NCI-H1417 treated with DMSO at 0.1 percent for 48 hours (cell line): ENCODE results near the gene SLC22A23.

Source experiments
- DNase-seq: peaks from one replicate; lab custom pipeline; 2025; lab: John Stamatoyannopoulos, UW

Gene SLC22A23

GRCh38 chr6:3471286-3471685, 14.4 kb upstream of the SLC22A23 start:
- DNase-seq: no peak

DNA sequence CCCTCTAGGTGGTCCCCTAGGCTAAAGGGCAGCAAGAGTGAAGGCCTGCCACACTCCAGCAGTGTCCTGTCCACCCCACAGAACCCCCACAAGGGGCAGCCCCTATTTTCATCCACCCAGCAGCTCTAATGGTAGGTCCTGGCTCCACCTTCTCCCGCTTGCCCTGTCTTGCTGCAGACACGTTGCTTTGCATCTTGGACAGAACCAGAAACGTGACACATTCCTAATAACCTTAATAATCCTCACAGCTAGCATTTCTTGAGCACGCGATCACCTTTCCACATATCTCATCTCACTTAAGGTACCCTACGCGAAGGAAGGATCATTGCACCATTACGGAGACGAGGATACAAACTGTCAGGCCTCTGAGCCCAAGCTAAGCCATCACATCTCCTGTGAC, 11.7 kb upstream of the SLC22A23 start:
- no peak for DNase-seq

DNA sequence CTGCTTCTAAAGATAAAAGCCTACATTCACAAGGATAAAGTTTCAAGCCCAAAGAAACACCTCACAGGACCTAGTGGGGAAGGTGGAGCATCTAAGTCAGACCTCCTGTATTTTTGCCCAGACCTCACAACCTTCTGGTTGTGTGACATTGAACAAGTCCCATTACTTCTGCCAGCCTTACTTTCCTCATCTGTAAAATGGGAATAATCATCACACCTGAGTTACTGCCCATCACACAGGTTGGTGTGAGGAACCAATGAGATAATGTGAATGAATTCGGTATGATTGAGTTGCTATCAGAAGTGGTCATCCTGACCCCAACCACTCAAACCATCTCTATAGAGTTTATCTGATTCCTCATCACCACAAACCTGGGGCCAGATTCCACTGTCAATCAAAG, 11.1 kb upstream of the SLC22A23 start:
- DNase-seq: no peak

DNA sequence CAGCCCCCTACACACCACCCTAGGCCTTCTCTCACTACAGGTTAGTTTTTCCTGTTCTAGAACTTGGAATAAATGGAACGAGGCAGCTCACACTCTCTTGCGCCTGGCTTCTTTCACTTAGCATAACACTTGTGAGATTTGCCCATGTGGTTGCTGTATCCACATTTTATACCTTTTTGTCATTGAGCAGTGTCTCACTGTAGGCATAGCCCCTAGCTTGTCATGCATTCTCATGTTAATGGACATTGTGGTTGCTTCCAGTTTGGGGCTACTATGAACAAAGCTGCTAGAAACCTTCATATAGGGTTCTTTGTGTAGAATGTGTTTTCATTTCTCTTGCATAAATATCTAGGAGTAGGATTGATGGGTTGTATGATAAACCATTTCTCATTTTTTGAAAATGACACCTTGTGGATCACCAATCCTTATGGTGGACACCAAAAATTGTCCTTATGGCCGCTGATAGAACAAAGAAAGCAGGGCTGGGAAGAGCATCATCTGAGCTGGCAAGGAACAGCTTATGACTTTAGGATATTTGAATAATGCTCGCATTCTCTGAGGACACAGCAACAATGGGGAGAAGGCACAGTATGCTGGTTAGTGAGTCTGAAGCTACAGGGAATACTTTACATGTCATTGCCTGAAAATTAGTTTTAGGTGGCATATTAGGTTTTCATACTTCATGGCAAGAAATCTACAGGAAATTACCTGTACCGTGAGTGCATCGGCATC, 9.8 kb upstream of the SLC22A23 start:
- no peak for DNase-seq

DNA sequence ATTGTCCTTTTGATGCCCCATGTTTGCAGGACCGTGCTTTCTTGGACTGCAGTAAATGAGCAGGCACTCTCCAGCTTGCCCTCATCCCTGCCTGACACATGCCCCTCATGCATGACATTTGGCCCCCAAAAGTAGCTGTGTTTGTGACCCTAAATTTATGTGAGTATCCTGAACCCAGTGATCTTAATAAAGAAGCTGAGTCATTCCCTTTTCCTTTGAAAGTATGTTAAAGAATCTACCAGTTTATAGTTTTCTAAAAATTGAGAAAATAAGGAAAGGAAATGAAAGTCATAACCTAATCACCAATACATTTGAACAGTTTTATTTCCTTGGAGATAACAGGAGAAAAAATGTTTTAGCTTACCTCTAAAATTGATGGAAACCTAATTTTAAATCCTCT, 3.4 kb upstream of the SLC22A23 start:
- DNase-seq: no peak

DNA sequence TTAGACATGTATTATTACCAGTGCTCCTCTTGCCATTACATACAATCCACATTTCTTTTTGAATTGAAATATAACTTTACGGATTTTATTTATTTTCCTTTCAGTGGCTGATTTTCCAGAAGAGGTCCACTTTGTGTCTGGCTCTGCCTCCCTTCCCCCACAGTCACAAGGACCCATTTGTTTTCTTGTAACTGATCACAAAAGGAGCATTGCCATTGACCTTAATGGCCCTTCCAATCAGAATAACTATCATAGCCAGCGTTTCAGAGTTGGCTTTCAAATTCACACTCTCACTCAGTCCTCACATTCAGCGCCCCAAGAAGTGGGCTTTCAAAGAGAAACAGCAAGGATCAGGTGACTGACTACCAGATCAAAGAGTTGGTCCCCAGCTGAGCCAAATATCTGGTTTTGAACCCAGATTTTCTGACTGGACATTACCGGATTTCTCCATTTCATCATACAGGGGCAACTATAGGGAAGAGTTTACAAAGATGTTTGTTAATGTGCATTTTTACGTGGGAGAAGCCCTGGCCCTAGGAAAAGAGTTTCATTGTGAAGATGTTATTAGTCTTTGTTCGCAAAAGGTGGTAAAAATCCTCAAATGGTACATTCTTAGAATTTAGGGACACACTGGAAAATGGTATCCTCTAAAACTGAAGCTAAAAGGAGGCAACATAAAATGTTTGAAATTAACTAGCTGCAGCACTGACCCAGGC, 2.0 kb upstream of the SLC22A23 start:
- DNase-seq: no peak

DNA sequence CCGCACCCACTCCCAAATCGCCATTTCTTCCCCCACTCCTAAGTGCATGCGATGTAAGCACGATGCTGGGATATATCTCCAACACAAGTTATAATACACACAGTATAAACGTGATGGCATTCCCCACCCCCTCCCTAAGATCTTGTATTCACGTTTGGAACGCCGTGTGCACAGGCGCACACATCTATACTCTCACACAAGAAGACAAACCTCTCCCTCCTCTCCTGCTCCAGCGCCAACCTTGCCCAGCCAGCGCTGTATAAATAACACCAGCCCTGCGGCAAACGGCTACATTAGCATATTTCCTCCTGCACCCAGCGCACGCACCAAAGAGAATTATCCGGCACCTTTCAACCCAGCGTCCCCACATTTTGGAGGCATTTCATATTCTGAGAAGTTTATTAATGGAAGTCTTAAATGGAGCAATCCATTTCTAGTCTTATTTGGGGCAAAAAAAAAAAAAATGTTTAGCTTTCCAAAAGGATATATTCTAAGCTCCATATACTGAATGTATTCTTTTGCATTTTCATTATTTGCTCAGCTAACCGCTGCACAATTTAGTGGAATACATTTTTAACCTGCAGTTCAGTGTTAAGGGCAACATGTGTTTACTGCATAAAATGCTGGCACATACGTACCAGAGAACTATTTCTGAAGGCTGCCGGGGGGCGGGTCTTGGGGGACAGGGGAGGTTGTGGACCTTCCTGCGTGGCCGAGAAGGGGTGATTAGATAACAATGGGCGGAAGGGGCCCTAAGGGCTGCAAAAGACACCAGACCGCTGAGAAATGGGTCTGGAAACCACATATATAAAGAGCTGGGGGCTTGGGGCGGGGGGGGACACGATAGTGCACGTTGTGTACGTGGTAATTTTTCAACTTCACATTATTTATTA, 1.1 kb upstream of the SLC22A23 start:
- peak; percentile 53 for DNase-seq

- DNase-seq: no peak
Observed at GRCh38 chr6:3456395-3456897, 404 bp downstream of the SLC22A23 start.

- DNase-seq: no peak
Observed at GRCh38 chr6:3455569-3456394, 1.1 kb downstream of the SLC22A23 start.

- no peak for DNase-seq
Observed at GRCh38 chr6:3455147-3455568, 1.7 kb downstream of the SLC22A23 start.

DNA sequence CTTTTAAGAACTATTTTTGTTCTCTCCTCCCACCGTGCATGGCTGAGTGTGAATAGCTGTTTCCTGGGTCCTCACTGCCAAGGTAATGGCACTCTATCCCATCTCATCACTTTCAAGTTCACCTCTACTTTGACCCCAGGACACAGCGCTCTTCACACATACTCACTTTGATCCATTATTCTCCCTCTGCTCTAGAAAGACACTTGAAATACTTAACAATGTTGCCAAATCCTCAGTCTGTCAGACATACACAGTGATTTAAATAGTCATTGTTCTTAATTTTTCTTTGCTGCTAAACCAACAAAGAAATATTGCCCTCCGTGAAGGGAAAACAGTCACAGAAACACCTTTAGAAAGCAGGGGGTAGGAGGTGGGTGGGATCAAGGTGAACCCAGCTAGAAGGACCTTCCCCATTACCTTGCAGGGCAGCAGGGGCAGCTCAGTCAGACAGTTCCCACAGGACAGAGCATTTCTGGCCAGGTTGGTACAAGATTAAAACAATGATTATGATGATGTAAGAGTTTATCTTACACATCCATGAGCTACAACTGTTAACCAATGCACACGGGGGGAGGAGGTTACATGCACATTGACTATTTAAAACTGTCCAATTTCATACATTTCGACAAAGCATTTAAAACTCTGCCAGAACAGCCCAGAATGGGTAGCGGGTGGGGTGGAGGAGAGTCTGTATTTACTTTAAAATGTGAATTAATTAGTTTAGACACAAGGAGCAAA, 2.4 kb downstream of the SLC22A23 start:
- DNase-seq: no peak

GRCh38 chr6:3453413-3454272, 3.2 kb downstream of the SLC22A23 start:
- no peak for DNase-seq

DNA sequence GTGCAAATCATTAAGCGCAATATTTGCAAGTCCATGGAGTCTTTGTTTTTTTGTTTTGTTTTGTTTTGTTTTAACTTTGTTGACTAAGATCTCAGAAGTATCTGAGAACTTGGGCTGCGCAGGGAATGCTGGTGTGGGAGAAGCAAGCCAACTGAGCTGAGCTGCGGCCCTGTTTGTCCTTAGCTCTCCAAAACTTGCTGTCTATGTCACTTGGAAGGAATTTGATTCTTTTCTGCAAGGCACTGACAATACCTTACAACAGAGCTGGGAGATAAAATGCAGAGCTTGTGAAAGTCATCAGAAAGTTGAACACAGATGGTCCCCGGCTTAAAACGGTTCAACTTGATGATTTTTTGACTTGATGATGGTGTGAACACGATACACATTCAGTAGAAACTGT, 5.4 kb downstream of the SLC22A23 start:
- no peak for DNase-seq

DNA sequence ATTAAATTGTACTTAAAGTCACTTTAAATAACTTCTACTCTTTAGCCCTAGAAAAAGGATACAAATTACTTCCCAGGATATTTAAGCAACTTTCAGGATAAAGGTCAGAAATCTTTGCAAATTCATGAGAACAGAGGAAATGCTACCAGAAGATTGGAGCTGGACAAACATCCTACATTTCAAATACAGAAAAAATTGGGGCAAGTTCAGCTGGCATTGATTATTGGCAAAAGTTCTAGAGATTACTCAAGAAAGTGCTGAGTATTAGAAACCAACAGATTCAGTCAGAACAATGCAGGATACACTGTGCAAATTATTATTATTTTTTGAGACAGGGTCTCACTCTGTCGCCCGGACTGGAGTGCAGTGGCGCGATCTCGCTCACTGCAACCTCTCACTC, 6.0 kb downstream of the SLC22A23 start:
- DNase-seq: no peak

- no peak for DNase-seq
Observed at GRCh38 chr6:3449750-3450305, 7.0 kb downstream of the SLC22A23 start.

- no peak for DNase-seq
Observed at GRCh38 chr6:3449321-3449720, 7.5 kb downstream of the SLC22A23 start.

- no peak for DNase-seq
Observed at GRCh38 chr6:3447005-3447404, 9.8 kb downstream of the SLC22A23 start.

- no peak for DNase-seq
Observed at GRCh38 chr6:3446184-3446583, 10.7 kb downstream of the SLC22A23 start.

GRCh38 chr6:3444276-3445088, 12.4 kb downstream of the SLC22A23 start:
- DNase-seq: no peak
